GM19395 (cell line): ENCODE results near the gene SMTN.
A peak's percentile ranks its signal among the peaks of the same experiment; 100 is the strongest.
"Not testable (repeated sequence)": the region's sequence is repeated elsewhere in the genome, so short reads cannot be mapped to it uniquely, and the experiment has no call there.

ENCODE experiments used
- ATAC-seq: cut with Tn5 transposase; IDR thresholded peaks from one replicate; pipeline ENCODE4 v1.9.1; 2021; ENCODE audit warnings: mild to moderate bottlenecking, moderate library complexity; ENCODE audit not compliant: unreplicated experiment

SMTN gene

GRCh38 chr22:31069691-31070314 is 11.3 kb upstream of the SMTN start:
- not testable (repeated sequence) for ATAC-seq

GRCh38 chr22:31073125-31073524 is 8.0 kb upstream of the SMTN start:
- not testable (repeated sequence) for ATAC-seq

DNA sequence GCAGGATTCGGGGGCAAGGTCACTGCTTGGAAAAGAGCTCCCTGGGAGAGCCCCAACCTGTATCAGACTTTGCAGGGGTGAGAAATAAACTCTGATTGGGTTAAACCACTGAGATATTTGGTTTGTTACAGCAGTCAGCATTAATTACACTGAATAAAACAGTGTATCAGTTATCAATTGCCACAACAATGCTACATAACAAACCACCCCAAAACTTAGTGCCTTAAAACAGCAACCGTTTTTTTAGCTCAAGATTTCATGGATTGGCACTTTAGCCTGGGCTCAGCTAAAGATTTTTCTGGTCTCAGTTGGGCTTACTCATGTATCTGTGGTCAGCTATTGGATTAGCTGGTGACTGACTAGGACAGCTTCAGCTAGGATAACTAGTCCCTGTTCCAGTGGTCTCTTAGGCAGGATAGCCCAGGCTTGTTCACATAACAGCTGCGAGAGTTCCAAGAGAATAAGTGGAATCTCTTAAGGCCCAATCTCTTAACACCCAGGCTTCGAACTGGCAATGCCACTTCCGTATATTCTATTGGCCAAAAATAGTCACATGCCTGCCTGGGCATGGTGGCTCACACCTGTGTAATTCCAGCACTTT is 7.5 kb upstream of the SMTN start:
- not testable (repeated sequence) for ATAC-seq

DNA sequence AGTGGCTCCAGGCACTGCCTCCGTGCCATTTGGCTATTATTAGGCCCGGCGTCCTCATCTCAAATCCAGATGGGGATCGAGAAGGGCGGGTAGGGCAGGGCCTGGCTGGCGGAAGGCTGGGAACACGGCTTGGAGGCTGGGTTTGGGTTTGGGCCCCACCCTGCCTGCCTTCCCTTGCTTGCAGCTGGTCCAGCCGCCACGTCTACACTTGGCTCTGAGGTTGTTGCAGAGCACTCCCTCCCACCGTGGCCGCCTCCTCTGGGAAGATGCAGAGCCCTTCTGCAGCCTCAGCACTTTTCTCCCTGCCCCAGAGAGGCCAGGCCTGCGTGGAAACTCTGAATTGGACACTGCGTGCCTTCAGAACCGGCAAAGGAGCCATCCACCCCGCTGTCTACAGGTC is 5.2 kb upstream of the SMTN start:
- no peak for ATAC-seq

GRCh38 chr22:31077681-31078080 is 3.4 kb upstream of the SMTN start:
- ATAC-seq: no peak

DNA sequence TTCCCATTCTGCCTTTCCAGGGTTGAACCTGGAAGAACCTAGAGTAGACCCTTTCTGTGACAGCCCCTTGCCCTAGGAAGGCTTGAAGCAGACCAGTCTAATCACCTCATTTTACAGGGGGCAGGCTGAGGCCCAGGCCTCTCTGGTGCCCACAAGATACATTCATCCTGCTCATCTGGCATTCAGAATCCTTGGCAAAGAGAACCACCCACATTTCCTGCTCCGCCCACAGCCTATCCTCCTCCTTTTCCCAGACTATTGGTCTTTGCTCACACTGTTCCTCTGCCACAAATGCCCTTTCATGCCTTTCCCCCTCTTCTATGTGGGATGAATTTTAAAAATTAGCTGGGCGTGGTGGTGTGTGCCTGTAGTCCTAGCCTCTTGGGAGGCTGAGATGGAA is 2.7 kb upstream of the SMTN start:
- ATAC-seq: not testable (repeated sequence)

- no peak for ATAC-seq
Observed at GRCh38 chr22:31079095-31079642, 1.9 kb upstream of the SMTN start.

DNA sequence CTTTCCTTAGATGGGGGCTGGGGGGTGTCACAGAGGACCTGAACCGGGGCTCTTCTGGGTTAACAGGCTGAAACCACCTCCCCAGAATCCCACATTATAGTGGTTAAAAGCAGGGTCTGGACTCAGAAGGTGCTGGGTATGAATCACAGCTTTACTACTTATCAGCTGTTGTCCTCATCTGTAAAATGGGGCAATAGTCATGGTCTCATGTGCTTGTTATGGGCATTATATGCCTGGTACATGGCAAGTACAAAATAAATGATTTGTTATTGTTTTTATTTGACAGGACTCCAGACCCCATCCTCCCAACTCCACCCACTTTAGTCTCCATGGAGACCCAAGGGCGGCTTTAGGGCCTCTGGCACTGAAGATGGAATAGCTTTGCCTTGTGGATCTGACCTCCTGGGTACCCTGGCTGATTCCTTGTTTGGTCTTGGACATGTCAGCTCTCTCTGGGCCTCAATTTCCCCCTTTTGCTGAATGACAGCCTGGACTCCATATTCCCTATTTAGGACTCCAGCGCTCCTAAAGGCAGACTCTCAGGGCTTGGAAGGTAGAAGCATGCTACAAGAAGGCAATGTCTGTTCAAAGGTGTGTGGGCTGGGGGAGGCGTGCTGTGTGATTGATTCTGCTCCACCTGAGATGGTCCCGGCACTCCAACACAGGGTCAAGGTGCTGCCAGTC is 812 bp upstream of the SMTN start:
- ATAC-seq: no peak

DNA sequence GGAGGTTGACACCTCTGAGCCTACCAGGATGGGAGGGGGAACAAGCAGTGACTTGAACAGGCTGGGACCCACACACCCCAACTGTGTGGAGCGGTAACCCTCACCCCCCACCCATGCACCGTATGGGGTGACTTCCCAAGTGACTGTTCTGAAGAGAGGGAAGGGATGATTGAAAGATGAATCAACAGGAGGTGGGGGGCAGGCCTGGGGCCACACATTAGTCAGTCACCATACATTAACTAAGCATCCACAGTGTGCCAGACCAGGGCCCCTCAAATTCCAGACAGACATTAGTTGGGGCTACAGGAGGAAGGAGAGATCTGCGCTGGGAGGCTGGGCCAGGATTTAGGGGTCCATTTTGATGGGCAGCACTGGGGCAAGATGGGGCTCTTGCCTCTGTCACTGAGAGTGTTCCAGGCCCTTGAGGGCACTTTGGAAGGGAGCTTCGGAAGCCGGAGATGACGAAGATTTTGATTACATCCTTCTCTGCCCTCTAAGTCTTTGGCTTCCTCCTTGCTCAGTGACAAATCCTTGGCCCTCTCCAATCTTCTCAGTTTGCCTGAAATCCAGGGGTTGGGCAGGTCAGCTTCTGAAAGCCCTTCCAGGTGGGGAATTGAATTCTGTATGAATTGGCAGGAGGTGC is 966 bp downstream of the SMTN start:
- ATAC-seq: no peak

DNA sequence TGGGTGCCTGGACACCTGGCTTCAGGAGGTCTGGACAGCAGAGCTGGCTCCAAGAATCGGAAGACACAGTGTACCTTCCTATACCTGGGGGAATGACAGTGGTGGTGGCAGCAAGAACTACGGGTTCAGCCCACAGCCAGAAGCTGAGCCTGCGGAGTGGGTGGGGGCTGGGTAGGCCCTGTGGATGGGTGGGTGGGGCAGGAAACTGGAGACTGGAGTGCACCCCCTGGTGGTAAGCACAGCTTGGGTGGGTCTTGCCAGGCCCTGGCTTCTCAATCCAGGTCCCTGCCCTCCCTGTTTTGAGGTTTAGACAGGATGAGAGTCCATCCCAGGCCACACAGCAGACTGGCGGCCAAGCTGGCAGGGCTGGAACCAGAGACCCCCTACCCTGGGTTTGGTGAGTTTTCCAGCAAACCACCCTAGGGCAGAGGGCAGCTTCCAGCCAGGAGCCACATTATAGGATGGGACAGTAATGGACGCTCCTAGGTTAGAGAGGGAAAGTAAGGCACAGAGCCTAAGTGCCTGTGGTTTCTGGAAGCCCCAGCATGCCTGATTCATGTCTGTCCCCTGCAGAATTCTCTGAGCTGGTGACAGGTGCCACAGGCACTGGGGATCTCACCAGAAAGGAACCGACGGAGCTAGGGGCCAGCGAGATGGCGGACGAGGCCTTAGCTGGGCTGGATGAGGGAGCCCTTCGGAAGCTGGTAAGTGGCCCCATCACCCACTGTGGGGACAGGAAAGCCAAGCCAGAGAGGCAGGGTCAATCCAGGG is 1.7 kb downstream of the SMTN start:
- no peak for ATAC-seq

- no peak for ATAC-seq
Observed at GRCh38 chr22:31083377-31083768, 2.3 kb downstream of the SMTN start.

DNA sequence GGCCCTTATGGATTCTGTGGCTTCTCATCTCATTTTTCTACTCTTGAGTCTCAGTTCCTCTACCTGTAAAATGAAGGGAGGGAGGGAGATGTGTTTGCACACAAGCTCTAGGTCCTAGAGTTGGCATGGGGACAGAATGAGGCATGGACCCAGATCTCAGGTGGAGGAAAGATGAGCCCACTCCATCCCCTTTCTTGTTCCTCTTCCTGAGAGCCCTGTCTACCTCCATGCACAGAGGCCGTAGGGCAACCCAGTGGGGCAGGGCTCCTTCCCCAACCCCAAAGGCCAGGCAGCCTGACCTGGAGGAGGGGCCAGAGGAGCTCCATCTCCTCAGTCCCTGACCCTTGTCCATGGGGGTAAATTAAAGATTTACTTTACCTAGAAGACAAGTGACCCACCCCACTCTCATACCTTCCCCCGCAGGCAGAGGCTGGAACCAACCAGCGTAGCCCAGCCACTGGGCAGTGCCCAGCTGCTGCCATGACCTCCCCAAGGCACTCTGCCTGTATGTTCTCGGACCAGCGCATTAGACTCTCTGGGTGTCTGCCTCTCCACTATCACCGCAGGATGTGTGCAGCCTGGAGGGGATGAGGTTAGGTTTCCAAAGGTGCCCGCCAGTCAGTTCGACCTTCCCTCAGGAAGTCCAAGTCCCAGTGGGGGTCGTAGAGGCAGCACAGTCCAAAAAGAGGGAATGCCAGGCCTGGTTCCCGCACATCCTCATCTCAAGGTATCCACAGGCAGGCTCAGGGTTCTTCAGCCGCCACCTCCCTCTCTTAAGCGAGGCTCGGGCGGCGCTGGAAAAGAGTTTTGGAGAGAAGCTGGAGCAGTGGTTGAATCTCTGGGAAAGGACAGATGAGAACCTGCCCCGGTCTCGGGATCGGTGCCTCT is 3.0 kb downstream of the SMTN start:
- ATAC-seq: peak; percentile 12

- peak; percentile 54 for ATAC-seq
Observed at GRCh38 chr22:31084811-31085492, 3.8 kb downstream of the SMTN start.

- ATAC-seq: no peak
Observed at GRCh38 chr22:31085493-31085824, 4.3 kb downstream of the SMTN start.

DNA sequence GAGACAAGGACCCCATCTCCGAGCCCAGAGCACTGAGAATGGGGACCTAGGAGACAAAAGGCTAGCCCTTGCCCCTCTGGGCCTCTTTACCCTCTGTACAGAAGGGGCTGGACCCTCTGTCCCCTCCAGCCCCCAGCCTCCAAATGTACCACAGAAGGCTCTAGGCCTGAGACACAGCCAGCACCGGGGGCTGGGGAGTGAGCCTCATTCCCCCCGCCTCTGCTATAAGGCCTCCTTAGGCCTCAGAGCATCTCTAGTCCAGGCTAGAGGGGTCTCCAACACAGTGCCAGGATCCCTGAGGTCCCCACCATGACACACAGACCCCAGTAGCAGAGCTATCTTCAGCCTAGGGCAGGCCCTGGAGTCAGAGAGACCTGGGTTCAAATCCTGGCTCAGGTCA is 4.8 kb downstream of the SMTN start:
- ATAC-seq: no peak

GRCh38 chr22:31086703-31087330 is 5.7 kb downstream of the SMTN start:
- no peak for ATAC-seq

GRCh38 chr22:31087744-31088215 is 6.7 kb downstream of the SMTN start:
- no peak for ATAC-seq

- ATAC-seq: no peak
Observed at GRCh38 chr22:31088233-31088986, 7.3 kb downstream of the SMTN start.
